K562 (cell line): ENCODE data around the gene C14orf39.

ENCODE experiments used
- CHD1 ChIP-seq: fragments of 200-600 bp; sonication (generic); IDR thresholded peaks from one replicate; pipeline ENCODE4 v1.6.1; 2012; ENCODE audit warnings: mild to moderate bottlenecking, moderate library complexity, low read length, inconsistent platforms
- CREM ChIP-seq: IDR thresholded peaks from 2 replicates; pipeline ENCODE4 v1.6.1; 2014; ENCODE audit warnings: antibody characterized with exemption, low read depth
- GTF2F1 ChIP-seq: IDR thresholded peaks from 2 replicates; pipeline ENCODE4 v1.6.1; 2011; ENCODE audit warnings: low read depth, low read length, improper control_type of control experiment
- JUND ChIP-seq, 2 experiments: IDR thresholded peaks; 2 replicates in 1 of 2; 3 replicates in 1 of 2; pipeline ENCODE4 v1.6.1; 2011; ENCODE audit warnings: borderline replicate concordance in 2 of 2, low read depth in 2 of 2, low read length in 2 of 2, improper control_type of control experiment in 1 of 2, missing biosample characterization in 1 of 2, missing genetic modification characterization in 1 of 2, missing genetic modification reagents in 1 of 2
- NONO ChIP-seq, 2 experiments: fragments of 200-400 bp in 1 of 2; fragments of 450-650 bp in 1 of 2; formaldehyde crosslinking in 1 of 2; IDR thresholded peaks; 2 replicates each; pipeline ENCODE4 v1.6.1; 2017; ENCODE audit warnings: low read depth in 2 of 2, mild to moderate bottlenecking in 2 of 2, moderate library complexity in 2 of 2, low read length in 1 of 2
- POLR2H ChIP-seq: IDR thresholded peaks from 2 replicates; pipeline ENCODE4 v1.6.1; 2016; ENCODE audit warnings: missing genetic modification characterization, low read depth, mild to moderate bottlenecking, control low read depth, missing compliant biosample characterization, moderate library complexity
- RFX1 ChIP-seq: fragments of 450-650 bp; IDR thresholded peaks from 2 replicates; pipeline ENCODE4 v1.6.1; 2016; ENCODE audit warnings: mild to moderate bottlenecking, moderate library complexity
- SAP30 ChIP-seq: fragments of 200-600 bp; sonication (generic); IDR thresholded peaks from 2 replicates; pipeline ENCODE4 v1.6.1; 2012; ENCODE audit warnings: borderline replicate concordance, low read depth, mild to moderate bottlenecking, moderate library complexity, low read length, control low read depth, inconsistent platforms; ENCODE audit not compliant: insufficient read depth, poor library complexity, severe bottlenecking
- ZNF561 ChIP-seq: fragments of 450-650 bp; formaldehyde crosslinking; conservative IDR thresholded peaks from 2 replicates; pipeline ENCODE4 v1.4.0; 2020; ENCODE audit warnings: mild to moderate bottlenecking, moderate library complexity
- TF ChIP-seq, protein P1 (sequence below): fragments of 250-450 bp; sonication (Bioruptor Pico); IDR thresholded peaks from 2 replicates; pipeline ENCODE4 v1.8.0; 2022; ENCODE audit warnings: moderate library complexity, mild to moderate bottlenecking, inconsistent platforms
- TF ChIP-seq, protein P2 (sequence below), 3 experiments: IDR thresholded peaks in 2 of 3; conservative IDR thresholded peaks in 1 of 3; 2 replicates each; pipeline ENCODE4 v1.5.1; 2011 to 2012; ENCODE audit warnings: low read length in 3 of 3, mild to moderate bottlenecking in 3 of 3, control low read depth in 2 of 3, improper control_type of control experiment in 1 of 3, inconsistent platforms in 1 of 3, low read depth in 1 of 3, mixed read lengths in 1 of 3, moderate library complexity in 1 of 3; ENCODE audit not compliant: insufficient read depth in 2 of 3
- TF ChIP-seq, protein P3 (sequence below): sonication (generic); formaldehyde crosslinking; IDR thresholded peaks from 2 replicates; pipeline ENCODE4 v1.8.1; 2023; ENCODE audit warnings: missing genetic modification reagents, mild to moderate bottlenecking, borderline replicate concordance
- TF ChIP-seq, protein P4 (sequence below): fragments of 450-650 bp; formaldehyde crosslinking; conservative IDR thresholded peaks from 2 replicates; pipeline ENCODE4 v1.4.0; 2022; ENCODE audit warnings: mild to moderate bottlenecking, missing genetic modification characterization
- TF ChIP-seq, protein P5 (sequence below): sonication (generic); formaldehyde crosslinking; IDR thresholded peaks from 2 replicates; pipeline ENCODE4 v1.9.0; 2022; ENCODE audit warnings: mild to moderate bottlenecking, missing genetic modification reagents

DNA sequence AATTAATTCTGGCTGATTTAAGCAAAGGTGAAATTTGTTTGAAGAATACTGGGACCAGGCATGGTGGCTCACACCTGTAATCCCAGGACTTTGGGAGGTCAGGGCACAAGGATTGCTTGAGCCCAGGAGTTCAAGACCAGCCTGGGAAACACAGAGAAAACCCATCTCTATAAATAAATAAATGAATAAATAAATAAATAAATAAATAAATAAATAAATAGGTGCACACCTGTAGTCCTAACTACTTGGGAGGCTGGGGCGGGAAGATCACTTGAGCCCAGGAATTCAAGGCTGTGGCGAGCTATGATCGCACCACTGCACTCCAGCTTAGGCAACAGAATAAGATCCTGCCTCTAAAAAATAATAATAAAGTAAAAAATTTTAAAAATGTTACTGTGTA lies 4.4 kb upstream of the C14orf39 start:
- TF ChIP-seq, protein P1, sequence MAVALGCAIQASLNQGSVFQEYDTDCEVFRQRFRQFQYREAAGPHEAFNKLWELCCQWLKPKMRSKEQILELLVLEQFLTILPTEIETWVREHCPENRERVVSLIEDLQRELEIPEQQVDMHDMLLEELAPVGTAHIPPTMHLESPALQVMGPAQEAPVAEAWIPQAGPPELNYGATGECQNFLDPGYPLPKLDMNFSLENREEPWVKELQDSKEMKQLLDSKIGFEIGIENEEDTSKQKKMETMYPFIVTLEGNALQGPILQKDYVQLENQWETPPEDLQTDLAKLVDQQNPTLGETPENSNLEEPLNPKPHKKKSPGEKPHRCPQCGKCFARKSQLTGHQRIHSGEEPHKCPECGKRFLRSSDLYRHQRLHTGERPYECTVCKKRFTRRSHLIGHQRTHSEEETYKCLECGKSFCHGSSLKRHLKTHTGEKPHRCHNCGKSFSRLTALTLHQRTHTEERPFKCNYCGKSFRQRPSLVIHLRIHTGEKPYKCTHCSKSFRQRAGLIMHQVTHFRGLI (CRISPR knock-in tag) = no peak
- TF ChIP-seq JUND (IDR thresholded peaks at IDR 0.05; ENCODE audit: borderline replicate concordance, low read depth, low read length) = no peak
- no peak for TF ChIP-seq JUND (tag; IDR thresholded peaks at IDR 0.05; ENCODE audit: borderline replicate concordance, low read depth, low read length)
- TF ChIP-seq RFX1 = no peak
- no peak for TF ChIP-seq GTF2F1
- TF ChIP-seq, protein P2, sequence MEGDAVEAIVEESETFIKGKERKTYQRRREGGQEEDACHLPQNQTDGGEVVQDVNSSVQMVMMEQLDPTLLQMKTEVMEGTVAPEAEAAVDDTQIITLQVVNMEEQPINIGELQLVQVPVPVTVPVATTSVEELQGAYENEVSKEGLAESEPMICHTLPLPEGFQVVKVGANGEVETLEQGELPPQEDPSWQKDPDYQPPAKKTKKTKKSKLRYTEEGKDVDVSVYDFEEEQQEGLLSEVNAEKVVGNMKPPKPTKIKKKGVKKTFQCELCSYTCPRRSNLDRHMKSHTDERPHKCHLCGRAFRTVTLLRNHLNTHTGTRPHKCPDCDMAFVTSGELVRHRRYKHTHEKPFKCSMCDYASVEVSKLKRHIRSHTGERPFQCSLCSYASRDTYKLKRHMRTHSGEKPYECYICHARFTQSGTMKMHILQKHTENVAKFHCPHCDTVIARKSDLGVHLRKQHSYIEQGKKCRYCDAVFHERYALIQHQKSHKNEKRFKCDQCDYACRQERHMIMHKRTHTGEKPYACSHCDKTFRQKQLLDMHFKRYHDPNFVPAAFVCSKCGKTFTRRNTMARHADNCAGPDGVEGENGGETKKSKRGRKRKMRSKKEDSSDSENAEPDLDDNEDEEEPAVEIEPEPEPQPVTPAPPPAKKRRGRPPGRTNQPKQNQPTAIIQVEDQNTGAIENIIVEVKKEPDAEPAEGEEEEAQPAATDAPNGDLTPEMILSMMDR (IDR thresholded peaks at IDR 0.05 in 2 of 3, conservative IDR thresholded peaks at IDR 0.05 in 1 of 3; ENCODE audit: insufficient read depth in 2 of 3, low read depth in 1 of 3, low read length in 3 of 3) = no peak
- TF ChIP-seq, protein P3, sequence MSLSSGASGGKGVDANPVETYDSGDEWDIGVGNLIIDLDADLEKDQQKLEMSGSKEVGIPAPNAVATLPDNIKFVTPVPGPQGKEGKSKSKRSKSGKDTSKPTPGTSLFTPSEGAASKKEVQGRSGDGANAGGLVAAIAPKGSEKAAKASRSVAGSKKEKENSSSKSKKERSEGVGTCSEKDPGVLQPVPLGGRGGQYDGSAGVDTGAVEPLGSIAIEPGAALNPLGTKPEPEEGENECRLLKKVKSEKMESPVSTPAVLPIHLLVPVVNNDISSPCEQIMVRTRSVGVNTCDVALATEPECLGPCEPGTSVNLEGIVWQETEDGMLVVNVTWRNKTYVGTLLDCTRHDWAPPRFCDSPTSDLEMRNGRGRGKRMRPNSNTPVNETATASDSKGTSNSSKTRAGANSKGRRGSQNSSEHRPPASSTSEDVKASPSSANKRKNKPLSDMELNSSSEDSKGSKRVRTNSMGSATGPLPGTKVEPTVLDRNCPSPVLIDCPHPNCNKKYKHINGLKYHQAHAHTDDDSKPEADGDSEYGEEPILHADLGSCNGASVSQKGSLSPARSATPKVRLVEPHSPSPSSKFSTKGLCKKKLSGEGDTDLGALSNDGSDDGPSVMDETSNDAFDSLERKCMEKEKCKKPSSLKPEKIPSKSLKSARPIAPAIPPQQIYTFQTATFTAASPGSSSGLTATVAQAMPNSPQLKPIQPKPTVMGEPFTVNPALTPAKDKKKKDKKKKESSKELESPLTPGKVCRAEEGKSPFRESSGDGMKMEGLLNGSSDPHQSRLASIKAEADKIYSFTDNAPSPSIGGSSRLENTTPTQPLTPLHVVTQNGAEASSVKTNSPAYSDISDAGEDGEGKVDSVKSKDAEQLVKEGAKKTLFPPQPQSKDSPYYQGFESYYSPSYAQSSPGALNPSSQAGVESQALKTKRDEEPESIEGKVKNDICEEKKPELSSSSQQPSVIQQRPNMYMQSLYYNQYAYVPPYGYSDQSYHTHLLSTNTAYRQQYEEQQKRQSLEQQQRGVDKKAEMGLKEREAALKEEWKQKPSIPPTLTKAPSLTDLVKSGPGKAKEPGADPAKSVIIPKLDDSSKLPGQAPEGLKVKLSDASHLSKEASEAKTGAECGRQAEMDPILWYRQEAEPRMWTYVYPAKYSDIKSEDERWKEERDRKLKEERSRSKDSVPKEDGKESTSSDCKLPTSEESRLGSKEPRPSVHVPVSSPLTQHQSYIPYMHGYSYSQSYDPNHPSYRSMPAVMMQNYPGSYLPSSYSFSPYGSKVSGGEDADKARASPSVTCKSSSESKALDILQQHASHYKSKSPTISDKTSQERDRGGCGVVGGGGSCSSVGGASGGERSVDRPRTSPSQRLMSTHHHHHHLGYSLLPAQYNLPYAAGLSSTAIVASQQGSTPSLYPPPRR (CRISPR knock-in tag) = no peak
- no peak for TF ChIP-seq CREM
- TF ChIP-seq, protein P4, sequence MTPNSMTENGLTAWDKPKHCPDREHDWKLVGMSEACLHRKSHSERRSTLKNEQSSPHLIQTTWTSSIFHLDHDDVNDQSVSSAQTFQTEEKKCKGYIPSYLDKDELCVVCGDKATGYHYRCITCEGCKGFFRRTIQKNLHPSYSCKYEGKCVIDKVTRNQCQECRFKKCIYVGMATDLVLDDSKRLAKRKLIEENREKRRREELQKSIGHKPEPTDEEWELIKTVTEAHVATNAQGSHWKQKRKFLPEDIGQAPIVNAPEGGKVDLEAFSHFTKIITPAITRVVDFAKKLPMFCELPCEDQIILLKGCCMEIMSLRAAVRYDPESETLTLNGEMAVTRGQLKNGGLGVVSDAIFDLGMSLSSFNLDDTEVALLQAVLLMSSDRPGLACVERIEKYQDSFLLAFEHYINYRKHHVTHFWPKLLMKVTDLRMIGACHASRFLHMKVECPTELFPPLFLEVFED (CRISPR knock-in tag) = no peak
- TF ChIP-seq ZNF561 = no peak
- no peak for TF ChIP-seq CHD1
- TF ChIP-seq, protein P5, sequence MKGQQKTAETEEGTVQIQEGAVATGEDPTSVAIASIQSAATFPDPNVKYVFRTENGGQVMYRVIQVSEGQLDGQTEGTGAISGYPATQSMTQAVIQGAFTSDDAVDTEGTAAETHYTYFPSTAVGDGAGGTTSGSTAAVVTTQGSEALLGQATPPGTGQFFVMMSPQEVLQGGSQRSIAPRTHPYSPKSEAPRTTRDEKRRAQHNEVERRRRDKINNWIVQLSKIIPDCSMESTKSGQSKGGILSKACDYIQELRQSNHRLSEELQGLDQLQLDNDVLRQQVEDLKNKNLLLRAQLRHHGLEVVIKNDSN (CRISPR knock-in tag) = no peak
- no peak for TF ChIP-seq NONO (IDR thresholded peaks at IDR 0.05; ENCODE audit: low read depth in 2 of 2, low read length in 1 of 2)
- TF ChIP-seq SAP30 = no peak
- no peak for TF ChIP-seq POLR2H (tag)
